HEK293 (cell line): ENCODE measurements around the gene FMNL3.

Source experiments
- CTCF ChIA-PET: fragments of 350-600 bp; formaldehyde crosslinking; extraction: SDS; loops from one replicate; lab custom pipeline; 2021; ENCODE audit warnings: antibody characterized with exemption; lab: Yijun Ruan, JAX
- POLR2A ChIA-PET: fragments of 300-600 bp; formaldehyde crosslinking; extraction: SDS; loops from one replicate; lab custom pipeline; 2020; ENCODE audit warnings: antibody characterized with exemption, inconsistent platforms; lab: Yijun Ruan, JAX
- H3K27ac ChIP-seq: fragments of 200-500 bp; sonication (Bioruptor generic); 2 replicates; pipeline ENCODE4 v1.5.1; 2014; ENCODE audit warnings: low read depth, low read length, control low read depth, inconsistent platforms; ENCODE audit errors: extremely low read depth
- H3K36me3 ChIP-seq, 2 experiments: fragments of 200-500 bp in 1 of 2; sonication (Bioruptor generic) in 1 of 2; 1 replicate in 1 of 2; 2 replicates in 1 of 2; pipeline ENCODE4 v1.5.1; 2014 to 2017; ENCODE audit warnings: inconsistent platforms in 2 of 2, low read length in 2 of 2; ENCODE audit not compliant: control insufficient read depth in 2 of 2, insufficient read depth in 1 of 2
- H3K4me1 ChIP-seq: fragments of 200-500 bp; sonication (Bioruptor generic); 2 replicates; pipeline ENCODE4 v1.5.1; 2014; ENCODE audit warnings: mild to moderate bottlenecking, low read length, inconsistent platforms; ENCODE audit not compliant: control insufficient read depth, insufficient read depth
- H3K4me3 ChIP-seq: 2 replicates; pipeline ENCODE4 v1.5.1; 2011; ENCODE audit warnings: low read depth, mild to moderate bottlenecking, control low read depth, low read length, moderate library complexity
- H3K9me3 ChIP-seq: fragments of 200-500 bp; sonication (Bioruptor generic); 2 replicates; pipeline ENCODE4 v1.5.1; 2014; ENCODE audit warnings: low read depth, low read length, inconsistent platforms; ENCODE audit not compliant: control insufficient read depth, insufficient read depth
- EGR2 ChIP-seq: fragments of 450-650 bp; formaldehyde crosslinking; IDR thresholded peaks from 2 replicates; pipeline ENCODE4 v1.5.1; 2016; ENCODE audit warnings: low read depth, missing biosample characterization, missing genetic modification characterization
- YY2 ChIP-seq: fragments of 450-650 bp; formaldehyde crosslinking; IDR thresholded peaks from 2 replicates; pipeline ENCODE4 v1.5.1; 2016; ENCODE audit warnings: missing biosample characterization, missing genetic modification characterization
- ZBTB20 ChIP-seq: fragments of 450-650 bp; formaldehyde crosslinking; IDR thresholded peaks from 2 replicates; pipeline ENCODE4 v1.5.1; 2016; ENCODE audit warnings: missing biosample characterization, missing genetic modification characterization
- ZNF140 ChIP-seq: fragments of 450-650 bp; formaldehyde crosslinking; IDR thresholded peaks from 2 replicates; pipeline ENCODE4 v1.5.1; 2016; ENCODE audit warnings: missing biosample characterization, missing genetic modification characterization
- ZNF416 ChIP-seq: fragments of 450-650 bp; formaldehyde crosslinking; IDR thresholded peaks from 2 replicates; pipeline ENCODE4 v1.5.1; 2016; ENCODE audit warnings: missing biosample characterization, missing genetic modification characterization
- ZNF785 ChIP-seq: fragments of 450-650 bp; formaldehyde crosslinking; IDR thresholded peaks from 2 replicates; pipeline ENCODE4 v1.5.1; 2016; ENCODE audit warnings: missing biosample characterization, missing genetic modification characterization
- ZNF837 ChIP-seq: fragments of 450-650 bp; formaldehyde crosslinking; IDR thresholded peaks from 2 replicates; pipeline ENCODE4 v1.5.1; 2016; ENCODE audit warnings: missing biosample characterization, missing genetic modification characterization
- ZSCAN23 ChIP-seq: fragments of 450-650 bp; formaldehyde crosslinking; IDR thresholded peaks from 2 replicates; pipeline ENCODE4 v1.5.1; 2016; ENCODE audit warnings: missing biosample characterization, missing genetic modification characterization
- ZSCAN30 ChIP-seq: fragments of 450-650 bp; IDR thresholded peaks from 2 replicates; pipeline ENCODE4 v1.5.1; 2018; ENCODE audit warnings: missing biosample characterization, mild to moderate bottlenecking, missing genetic modification characterization, moderate library complexity
- TF ChIP-seq, protein P1 (sequence below): fragments of 450-650 bp; formaldehyde crosslinking; IDR thresholded peaks from 2 replicates; pipeline ENCODE4 v1.5.1; 2016; ENCODE audit warnings: missing biosample characterization, missing genetic modification characterization
- TF ChIP-seq, protein P2 (sequence below): fragments of 450-650 bp; formaldehyde crosslinking; IDR thresholded peaks from 2 replicates; pipeline ENCODE4 v1.5.1; 2017; ENCODE audit warnings: missing biosample characterization, mild to moderate bottlenecking, missing genetic modification characterization, moderate library complexity
- TF ChIP-seq, protein P3 (sequence below): fragments of 450-650 bp; formaldehyde crosslinking; IDR thresholded peaks from 2 replicates; pipeline ENCODE4 v1.5.1; 2017; ENCODE audit warnings: missing biosample characterization, missing genetic modification characterization
- TF ChIP-seq, protein P4 (sequence below): fragments of 450-650 bp; formaldehyde crosslinking; IDR thresholded peaks from 2 replicates; pipeline ENCODE4 v1.5.1; 2016; ENCODE audit warnings: missing biosample characterization, missing genetic modification characterization
- TF ChIP-seq, protein P5 (sequence below): fragments of 450-650 bp; formaldehyde crosslinking; conservative IDR thresholded peaks from 2 replicates; pipeline ENCODE4 v1.5.1; 2016; ENCODE audit warnings: low read depth, missing biosample characterization, missing genetic modification characterization
- TF ChIP-seq, protein P6 (sequence below): fragments of 450-650 bp; formaldehyde crosslinking; IDR thresholded peaks from 2 replicates; pipeline ENCODE4 v1.5.1; 2017; ENCODE audit warnings: missing biosample characterization, missing genetic modification characterization

FMNL3 gene

DNA sequence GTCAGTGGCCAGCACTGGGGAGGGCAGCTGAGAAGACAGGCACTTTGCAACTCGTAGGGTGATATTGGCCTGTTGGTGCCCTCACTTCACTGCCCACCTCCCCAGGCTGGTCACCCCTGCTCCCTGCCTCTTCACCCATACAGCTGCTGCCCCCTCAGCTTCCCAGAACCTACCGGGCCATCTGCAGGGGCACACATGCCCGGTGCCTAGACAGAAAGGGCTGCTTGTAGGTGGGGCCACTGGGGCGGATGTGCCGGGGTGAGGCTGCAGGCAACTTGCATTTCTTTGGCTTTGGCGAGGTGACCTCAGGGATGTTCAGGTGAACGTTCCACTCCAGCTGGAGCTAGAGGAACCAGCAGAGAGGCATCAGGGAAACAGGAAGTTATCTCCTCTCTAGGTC, 118.9 kb downstream of the FMNL3 start:
- POLR2A ChIA-PET = no interaction called here
- no peak overlapping the region for H3K27ac ChIP-seq

DNA sequence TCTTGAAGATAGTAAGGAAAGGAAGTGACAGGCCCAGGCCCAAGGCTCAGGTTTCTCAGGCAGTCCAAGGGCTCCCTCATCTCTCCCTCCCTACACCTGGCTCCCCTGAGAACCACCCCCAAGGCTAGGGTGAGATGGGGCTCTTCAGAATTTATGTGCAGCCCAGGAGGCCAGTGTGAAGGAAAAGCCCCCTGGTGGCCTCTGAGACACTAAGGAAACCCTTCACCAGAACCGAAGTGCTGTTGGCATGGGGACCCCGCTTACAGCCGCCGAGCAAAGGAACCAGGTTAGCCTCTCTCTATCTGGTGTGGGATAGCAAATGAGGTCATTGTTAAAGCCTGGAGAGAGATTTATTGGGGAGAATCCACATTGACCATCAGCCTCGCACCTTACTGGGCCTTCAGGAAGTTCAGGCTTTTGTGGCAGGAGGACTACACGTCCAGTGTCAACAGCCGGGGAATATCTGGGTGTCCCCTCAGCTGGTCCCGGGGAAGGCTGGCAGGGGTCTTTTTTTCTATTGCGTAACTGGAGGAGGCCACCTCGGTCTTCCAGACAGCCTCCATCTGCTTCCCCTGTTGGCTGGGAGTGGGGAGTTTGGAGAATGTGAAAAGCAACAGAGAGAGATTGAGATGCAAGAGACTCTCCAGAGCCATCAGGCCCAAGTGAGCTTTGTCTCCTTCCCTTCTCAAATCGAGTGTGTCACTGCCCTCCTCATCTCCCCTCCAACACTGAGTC, 119.9 kb downstream of the FMNL3 start:
- H3K36me3 ChIP-seq = peaks cover 0 to 20% of the 10 kb centered on the region in 2 experiments; a peak in 2 of 3 replicates
- no peak overlapping the region for H3K27ac ChIP-seq
- no peaks in the 10 kb centered on the region for H3K9me3 ChIP-seq
- CTCF ChIA-PET = no interaction called here
- TF ChIP-seq, protein P1, sequence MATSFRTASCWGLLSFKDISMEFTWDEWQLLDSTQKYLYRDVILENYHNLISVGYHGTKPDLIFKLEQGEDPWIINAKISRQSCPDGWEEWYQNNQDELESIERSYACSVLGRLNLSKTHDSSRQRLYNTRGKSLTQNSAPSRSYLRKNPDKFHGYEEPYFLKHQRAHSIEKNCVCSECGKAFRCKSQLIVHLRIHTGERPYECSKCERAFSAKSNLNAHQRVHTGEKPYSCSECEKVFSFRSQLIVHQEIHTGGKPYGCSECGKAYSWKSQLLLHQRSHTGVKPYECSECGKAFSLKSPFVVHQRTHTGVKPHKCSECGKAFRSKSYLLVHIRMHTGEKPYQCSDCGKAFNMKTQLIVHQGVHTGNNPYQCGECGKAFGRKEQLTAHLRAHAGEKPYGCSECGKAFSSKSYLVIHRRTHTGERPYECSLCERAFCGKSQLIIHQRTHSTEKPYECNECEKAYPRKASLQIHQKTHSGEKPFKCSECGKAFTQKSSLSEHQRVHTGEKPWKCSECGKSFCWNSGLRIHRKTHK (tag by site-specific recombination) = no peak
- TF ChIP-seq, protein P2, sequence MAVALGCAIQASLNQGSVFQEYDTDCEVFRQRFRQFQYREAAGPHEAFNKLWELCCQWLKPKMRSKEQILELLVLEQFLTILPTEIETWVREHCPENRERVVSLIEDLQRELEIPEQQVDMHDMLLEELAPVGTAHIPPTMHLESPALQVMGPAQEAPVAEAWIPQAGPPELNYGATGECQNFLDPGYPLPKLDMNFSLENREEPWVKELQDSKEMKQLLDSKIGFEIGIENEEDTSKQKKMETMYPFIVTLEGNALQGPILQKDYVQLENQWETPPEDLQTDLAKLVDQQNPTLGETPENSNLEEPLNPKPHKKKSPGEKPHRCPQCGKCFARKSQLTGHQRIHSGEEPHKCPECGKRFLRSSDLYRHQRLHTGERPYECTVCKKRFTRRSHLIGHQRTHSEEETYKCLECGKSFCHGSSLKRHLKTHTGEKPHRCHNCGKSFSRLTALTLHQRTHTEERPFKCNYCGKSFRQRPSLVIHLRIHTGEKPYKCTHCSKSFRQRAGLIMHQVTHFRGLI = no peak
- TF ChIP-seq ZSCAN30 (no peak), ZSCAN23 (tag by site-specific recombination) (no peak)
- POLR2A ChIA-PET = no interaction called here
- no peaks in the 10 kb centered on the region for H3K4me1 ChIP-seq
- H3K4me3 ChIP-seq = no peak overlapping the region

More for the DNA sequence above, 118.9 kb downstream of the FMNL3 start:
- Histone ChIP-seq H3K4me1 (no peaks in the 10 kb centered on the region), H3K36me3 (peaks cover 0 to 20% of the 10 kb centered on the region in 2 experiments; a peak in 2 of 3 replicates), H3K4me3 (no peak overlapping the region), H3K9me3 (no peaks in the 10 kb centered on the region)
- TF ChIP-seq YY2 (tag by site-specific recombination) (no peak), ZNF837 (tag by site-specific recombination) (no peak), ZBTB20 (no peak), ZNF140 (tag by site-specific recombination) (no peak), ZNF785 (tag by site-specific recombination) (no peak), ZNF416 (tag by site-specific recombination) (no peak), EGR2 (tag by site-specific recombination) (no peak)
- TF ChIP-seq, protein P3, sequence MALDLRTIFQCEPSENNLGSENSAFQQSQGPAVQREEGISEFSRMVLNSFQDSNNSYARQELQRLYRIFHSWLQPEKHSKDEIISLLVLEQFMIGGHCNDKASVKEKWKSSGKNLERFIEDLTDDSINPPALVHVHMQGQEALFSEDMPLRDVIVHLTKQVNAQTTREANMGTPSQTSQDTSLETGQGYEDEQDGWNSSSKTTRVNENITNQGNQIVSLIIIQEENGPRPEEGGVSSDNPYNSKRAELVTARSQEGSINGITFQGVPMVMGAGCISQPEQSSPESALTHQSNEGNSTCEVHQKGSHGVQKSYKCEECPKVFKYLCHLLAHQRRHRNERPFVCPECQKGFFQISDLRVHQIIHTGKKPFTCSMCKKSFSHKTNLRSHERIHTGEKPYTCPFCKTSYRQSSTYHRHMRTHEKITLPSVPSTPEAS = no peak
- TF ChIP-seq, protein P4, sequence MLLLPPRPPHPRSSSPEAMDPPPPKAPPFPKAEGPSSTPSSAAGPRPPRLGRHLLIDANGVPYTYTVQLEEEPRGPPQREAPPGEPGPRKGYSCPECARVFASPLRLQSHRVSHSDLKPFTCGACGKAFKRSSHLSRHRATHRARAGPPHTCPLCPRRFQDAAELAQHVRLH = no peak
- TF ChIP-seq, protein P5, sequence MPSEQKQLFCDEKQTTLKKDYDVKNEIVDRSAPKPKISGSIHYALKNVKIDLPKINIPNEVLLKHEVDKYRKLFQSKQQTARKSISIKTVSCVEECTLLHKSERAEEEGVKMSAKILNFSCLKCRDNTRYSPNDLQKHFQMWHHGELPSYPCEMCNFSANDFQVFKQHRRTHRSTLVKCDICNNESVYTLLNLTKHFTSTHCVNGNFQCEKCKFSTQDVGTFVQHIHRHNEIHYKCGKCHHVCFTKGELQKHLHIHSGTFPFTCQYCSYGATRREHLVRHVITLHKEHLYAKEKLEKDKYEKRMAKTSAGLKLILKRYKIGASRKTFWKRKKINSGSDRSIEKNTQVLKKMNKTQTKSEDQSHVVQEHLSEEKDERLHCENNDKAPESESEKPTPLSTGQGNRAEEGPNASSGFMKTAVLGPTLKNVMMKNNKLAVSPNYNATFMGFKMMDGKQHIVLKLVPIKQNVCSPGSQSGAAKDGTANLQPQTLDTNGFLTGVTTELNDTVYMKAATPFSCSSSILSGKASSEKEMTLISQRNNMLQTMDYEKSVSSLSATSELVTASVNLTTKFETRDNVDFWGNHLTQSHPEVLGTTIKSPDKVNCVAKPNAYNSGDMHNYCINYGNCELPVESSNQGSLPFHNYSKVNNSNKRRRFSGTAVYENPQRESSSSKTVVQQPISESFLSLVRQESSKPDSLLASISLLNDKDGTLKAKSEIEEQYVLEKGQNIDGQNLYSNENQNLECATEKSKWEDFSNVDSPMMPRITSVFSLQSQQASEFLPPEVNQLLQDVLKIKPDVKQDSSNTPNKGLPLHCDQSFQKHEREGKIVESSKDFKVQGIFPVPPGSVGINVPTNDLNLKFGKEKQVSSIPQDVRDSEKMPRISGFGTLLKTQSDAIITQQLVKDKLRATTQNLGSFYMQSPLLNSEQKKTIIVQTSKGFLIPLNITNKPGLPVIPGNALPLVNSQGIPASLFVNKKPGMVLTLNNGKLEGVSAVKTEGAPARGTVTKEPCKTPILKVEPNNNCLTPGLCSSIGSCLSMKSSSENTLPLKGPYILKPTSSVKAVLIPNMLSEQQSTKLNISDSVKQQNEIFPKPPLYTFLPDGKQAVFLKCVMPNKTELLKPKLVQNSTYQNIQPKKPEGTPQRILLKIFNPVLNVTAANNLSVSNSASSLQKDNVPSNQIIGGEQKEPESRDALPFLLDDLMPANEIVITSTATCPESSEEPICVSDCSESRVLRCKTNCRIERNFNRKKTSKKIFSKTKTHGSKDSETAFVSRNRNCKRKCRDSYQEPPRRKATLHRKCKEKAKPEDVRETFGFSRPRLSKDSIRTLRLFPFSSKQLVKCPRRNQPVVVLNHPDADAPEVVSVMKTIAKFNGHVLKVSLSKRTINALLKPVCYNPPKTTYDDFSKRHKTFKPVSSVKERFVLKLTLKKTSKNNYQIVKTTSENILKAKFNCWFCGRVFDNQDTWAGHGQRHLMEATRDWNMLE (tag by site-specific recombination) = no peak
- TF ChIP-seq, protein P6, sequence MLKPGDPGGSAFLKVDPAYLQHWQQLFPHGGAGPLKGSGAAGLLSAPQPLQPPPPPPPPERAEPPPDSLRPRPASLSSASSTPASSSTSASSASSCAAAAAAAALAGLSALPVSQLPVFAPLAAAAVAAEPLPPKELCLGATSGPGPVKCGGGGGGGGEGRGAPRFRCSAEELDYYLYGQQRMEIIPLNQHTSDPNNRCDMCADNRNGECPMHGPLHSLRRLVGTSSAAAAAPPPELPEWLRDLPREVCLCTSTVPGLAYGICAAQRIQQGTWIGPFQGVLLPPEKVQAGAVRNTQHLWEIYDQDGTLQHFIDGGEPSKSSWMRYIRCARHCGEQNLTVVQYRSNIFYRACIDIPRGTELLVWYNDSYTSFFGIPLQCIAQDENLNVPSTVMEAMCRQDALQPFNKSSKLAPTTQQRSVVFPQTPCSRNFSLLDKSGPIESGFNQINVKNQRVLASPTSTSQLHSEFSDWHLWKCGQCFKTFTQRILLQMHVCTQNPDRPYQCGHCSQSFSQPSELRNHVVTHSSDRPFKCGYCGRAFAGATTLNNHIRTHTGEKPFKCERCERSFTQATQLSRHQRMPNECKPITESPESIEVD (tag by site-specific recombination) = no peak
- CTCF ChIA-PET = interaction anchor here (1.3 kb wide), 1 partner anchor 64 kb away, joined by 4 read pairs; no protein-coding TSS in a partner anchor
